Parathyroid adenoma (tissue), 2 donors: ENCODE results near the gene CEACAM16.

Source experiments
- H2AFZ ChIP-seq: fragments of 300-600 bp; sonication (generic); one replicate; pipeline ENCODE4 v1.7.0; 2017; ENCODE audit warnings: antibody characterized with exemption, mild to moderate bottlenecking
- H3K27ac ChIP-seq: fragments of 300-600 bp; sonication (generic); one replicate; pipeline ENCODE4 v1.7.0; 2017
- H3K27me3 ChIP-seq: fragments of 300-600 bp; sonication (generic); one replicate; pipeline ENCODE4 v1.7.0; 2017; ENCODE audit warnings: low read length; ENCODE audit not compliant: control insufficient read depth, insufficient read depth
- H3K36me3 ChIP-seq: fragments of 300-600 bp; sonication (generic); one replicate; pipeline ENCODE4 v1.7.0; 2017; ENCODE audit warnings: low read length; ENCODE audit not compliant: control insufficient read depth, insufficient read depth
- H3K4me1 ChIP-seq: fragments of 300-600 bp; sonication (generic); one replicate; pipeline ENCODE4 v1.7.0; 2017; ENCODE audit warnings: control low read depth
- H3K4me2 ChIP-seq: fragments of 300-600 bp; sonication (generic); one replicate; pipeline ENCODE4 v1.7.0; 2017; ENCODE audit warnings: low read length
- H3K4me3 ChIP-seq: fragments of 300-600 bp; sonication (generic); one replicate; pipeline ENCODE4 v1.7.0; 2017; ENCODE audit warnings: low read depth, low read length
- H3K79me2 ChIP-seq: fragments of 300-600 bp; sonication (generic); one replicate; pipeline ENCODE4 v1.7.0; 2017; ENCODE audit warnings: control low read depth
- H3K9ac ChIP-seq: fragments of 300-600 bp; sonication (generic); one replicate; pipeline ENCODE4 v1.7.0; 2017; ENCODE audit warnings: mild to moderate bottlenecking
- H3K9me3 ChIP-seq: fragments of 300-600 bp; sonication (generic); one replicate; pipeline ENCODE4 v1.7.0; 2017; ENCODE audit warnings: low read length; ENCODE audit not compliant: control insufficient read depth
- TF ChIP-seq, protein P1 (sequence below): fragments of 300-600 bp; sonication (generic); IDR thresholded peaks from one replicate; pipeline ENCODE4 v1.7.0; 2017; ENCODE audit warnings: antibody characterized with exemption, mild to moderate bottlenecking
- donor health status: primary hyperparathyroidism.

CEACAM16 gene, protein sequence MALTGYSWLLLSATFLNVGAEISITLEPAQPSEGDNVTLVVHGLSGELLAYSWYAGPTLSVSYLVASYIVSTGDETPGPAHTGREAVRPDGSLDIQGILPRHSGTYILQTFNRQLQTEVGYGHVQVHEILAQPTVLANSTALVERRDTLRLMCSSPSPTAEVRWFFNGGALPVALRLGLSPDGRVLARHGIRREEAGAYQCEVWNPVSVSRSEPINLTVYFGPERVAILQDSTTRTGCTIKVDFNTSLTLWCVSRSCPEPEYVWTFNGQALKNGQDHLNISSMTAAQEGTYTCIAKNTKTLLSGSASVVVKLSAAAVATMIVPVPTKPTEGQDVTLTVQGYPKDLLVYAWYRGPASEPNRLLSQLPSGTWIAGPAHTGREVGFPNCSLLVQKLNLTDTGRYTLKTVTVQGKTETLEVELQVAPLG

DNA sequence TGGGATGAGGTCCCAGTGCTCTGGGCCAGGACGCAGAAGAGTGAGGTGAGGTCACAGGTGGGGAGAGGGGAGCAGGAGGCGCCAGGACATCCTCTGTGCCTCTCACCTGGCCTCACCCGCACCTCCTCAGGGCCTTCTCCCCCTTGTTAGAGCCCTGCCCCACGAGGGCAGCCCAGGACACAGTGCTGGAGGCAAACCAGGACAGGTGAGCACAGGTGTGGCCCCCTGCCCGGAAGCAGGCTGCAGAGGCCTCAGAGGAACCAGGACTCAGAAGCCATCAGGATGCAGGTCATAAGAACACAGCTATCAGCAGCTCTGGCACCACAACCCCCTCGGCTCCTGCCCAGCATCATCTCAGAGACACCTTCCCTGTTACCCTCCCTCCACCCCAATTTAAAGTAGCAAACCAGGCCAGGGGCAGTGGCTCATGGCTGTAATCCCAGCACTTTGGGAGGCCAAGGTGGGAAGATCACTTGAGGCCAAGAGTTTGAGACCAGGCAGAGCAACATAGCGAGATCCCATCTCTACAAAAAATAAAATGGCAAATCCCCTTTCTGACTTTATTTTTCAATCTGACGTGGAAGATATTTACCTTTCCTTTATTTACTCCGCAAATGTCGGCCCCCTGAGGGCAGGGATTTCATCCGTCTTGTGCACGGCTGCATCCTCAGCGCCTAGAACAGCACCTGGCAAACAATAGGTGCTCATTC lies at the start of gene CEACAM16:
CEACAM16 (plus strand) TSS at position 660 of the 710 bp plus-strand sequence. CDS start 2,306 bp downstream, outside the sequence.
- Histone ChIP-seq H3K9ac (no peak within 1 kb of the TSS), H3K4me3 (no peak within 1 kb of the TSS), H3K27me3 (no peaks in the 10 kb centered on the region), H3K9me3 (no peaks in the 10 kb centered on the region), H3K4me1 (peaks cover 20% of the 10 kb centered on the region), H2AFZ (peak within 1 kb of the TSS; percentile 40), H3K27ac (peak within 1 kb of the TSS; percentile 92), H3K79me2 (no peaks in the 10 kb centered on the region), H3K36me3 (no peaks in the 10 kb centered on the region), H3K4me2 (no peak within 1 kb of the TSS)
- TF ChIP-seq, protein P1, sequence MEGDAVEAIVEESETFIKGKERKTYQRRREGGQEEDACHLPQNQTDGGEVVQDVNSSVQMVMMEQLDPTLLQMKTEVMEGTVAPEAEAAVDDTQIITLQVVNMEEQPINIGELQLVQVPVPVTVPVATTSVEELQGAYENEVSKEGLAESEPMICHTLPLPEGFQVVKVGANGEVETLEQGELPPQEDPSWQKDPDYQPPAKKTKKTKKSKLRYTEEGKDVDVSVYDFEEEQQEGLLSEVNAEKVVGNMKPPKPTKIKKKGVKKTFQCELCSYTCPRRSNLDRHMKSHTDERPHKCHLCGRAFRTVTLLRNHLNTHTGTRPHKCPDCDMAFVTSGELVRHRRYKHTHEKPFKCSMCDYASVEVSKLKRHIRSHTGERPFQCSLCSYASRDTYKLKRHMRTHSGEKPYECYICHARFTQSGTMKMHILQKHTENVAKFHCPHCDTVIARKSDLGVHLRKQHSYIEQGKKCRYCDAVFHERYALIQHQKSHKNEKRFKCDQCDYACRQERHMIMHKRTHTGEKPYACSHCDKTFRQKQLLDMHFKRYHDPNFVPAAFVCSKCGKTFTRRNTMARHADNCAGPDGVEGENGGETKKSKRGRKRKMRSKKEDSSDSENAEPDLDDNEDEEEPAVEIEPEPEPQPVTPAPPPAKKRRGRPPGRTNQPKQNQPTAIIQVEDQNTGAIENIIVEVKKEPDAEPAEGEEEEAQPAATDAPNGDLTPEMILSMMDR, result no peak

DNA sequence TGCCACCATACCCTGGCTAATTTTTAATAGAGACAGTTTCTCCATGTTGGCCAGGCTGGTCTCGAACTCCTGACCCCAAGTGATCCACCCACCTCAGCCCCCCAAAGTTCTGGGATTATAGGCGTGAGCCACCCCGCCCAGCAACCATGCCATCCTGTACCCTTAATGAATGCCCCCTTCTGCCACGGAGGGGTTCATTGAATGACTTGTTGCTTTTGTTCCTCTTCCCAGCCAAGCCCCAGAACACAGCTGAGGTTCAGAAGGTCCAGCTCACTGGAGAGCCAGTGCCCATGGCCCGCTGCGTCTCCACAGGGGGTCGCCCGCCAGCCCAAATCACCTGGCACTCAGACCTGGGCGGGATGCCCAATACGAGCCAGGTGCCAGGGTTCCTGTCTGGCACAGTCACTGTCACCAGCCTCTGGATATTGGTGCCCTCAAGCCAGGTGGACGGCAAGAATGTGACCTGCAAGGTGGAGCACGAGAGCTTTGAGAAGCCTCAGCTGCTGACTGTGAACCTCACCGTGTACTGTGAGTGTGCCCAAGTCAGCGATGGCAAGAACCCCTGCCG lies 49.3 kb upstream of the CEACAM16 start:
- Histone ChIP-seq H3K36me3 (no peaks in the 10 kb centered on the region), H3K79me2 (no peaks in the 10 kb centered on the region), H3K9ac (no peak overlapping the region), H2AFZ (no peak overlapping the region), H3K4me2 (no peak overlapping the region), H3K4me3 (no peak overlapping the region), H3K27ac (no peak overlapping the region), H3K4me1 (no peaks in the 10 kb centered on the region), H3K27me3 (no peaks in the 10 kb centered on the region), H3K9me3 (no peaks in the 10 kb centered on the region)
- TF ChIP-seq, protein P1, result no peak

DNA sequence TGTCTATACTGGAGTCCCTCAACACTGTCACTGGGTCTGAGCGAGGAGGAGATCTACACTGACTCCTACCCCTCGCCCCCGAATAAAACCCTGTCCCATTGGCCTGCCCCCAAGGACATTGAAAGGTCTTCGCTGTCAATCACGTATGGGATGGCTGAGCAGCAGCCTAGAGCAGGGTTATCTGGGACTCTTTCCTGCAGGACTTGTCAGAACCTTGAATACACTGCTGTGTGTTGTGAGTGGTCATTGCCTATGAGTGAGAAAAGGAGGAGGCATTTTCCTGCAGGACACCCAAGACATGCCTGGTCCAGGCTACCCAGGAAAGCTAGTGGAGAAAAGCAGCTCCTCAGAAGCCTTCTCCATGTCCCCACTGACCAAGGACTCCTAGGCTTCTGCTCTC lies 45.6 kb upstream of the CEACAM16 start:
- Histone ChIP-seq H2AFZ (no peak overlapping the region), H3K4me2 (no peak overlapping the region), H3K27ac (no peak overlapping the region), H3K79me2 (no peaks in the 10 kb centered on the region), H3K36me3 (no peaks in the 10 kb centered on the region), H3K9me3 (no peaks in the 10 kb centered on the region), H3K27me3 (no peaks in the 10 kb centered on the region), H3K4me3 (no peak overlapping the region), H3K9ac (no peak overlapping the region), H3K4me1 (no peaks in the 10 kb centered on the region)
- TF ChIP-seq, protein P1, result no peak

DNA sequence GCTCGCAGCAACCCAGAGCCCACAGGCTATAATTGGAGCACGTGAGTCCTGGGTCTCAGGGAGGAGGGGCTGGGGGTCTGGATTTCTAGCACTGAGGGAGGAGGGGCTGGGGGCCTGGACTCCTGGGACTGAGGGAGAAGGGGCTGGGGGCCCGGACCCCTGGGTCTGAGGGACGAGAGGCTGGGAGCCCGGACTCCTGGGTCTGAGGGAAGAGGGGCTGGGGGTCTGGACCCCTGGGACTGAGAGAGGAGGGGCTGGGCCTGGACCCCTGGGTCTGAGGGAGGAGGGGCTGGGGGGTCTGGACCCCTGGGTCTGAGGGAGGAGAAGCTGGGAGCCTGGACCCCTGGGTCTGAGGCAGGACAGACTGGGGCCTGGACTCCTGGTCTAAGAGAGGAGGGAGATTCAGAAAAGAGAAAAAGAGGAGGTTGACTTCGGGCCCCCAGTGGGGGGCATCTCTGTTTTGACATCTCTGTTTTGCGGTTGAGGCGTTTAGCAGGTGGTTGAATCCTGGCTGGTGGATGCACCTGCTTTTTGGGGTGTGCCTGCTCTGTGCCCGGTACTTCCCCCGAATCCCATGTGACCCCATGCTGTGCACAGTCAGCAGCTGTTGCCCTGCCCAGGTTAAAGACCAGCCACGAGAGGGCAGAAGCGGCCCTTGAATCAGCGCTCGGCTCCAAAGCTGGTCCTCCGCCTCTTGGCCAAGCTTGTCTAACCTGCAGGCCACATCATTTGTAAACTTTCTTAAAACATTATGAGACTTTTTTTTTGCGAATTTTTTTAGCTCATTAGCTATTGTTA lies 44.8 kb upstream of the CEACAM16 start:
- TF ChIP-seq, protein P1, result peak; percentile 63
- no peaks in the 10 kb centered on the region for H3K4me1 ChIP-seq
- no peak overlapping the region for H2AFZ ChIP-seq
- H3K9me3 ChIP-seq, result no peaks in the 10 kb centered on the region
- H3K9ac ChIP-seq, result no peak overlapping the region
- H3K36me3 ChIP-seq, result no peaks in the 10 kb centered on the region
- H3K27me3 ChIP-seq, result no peaks in the 10 kb centered on the region
- H3K4me3 ChIP-seq, result no peak overlapping the region
- H3K27ac ChIP-seq, result no peak overlapping the region
- no peaks in the 10 kb centered on the region for H3K79me2 ChIP-seq
- H3K4me2 ChIP-seq, result no peak overlapping the region
